Gastrocnemius medialis (tissue), 4 donors: ENCODE data around the gene CITED4. TPM values are rescaled to one million over a fixed set of nuclear protein-coding genes. Genes with fewer than 3 reads are reported as not detected.

Experiments used
- ATAC-seq, 2 donors: fragments of 150-250 bp; one replicate each; pipeline ENCODE4 v1.9.1; 2016
- DNase-seq, 2 donors: peaks; one replicate each; pipeline ENCODE4 v3.0.0-alpha.2; 2019
- H3K27ac ChIP-seq, 4 donors: fragments of 200-600 bp; sonication (generic); 1 replicate in 1 of 4; 2 replicates in 3 of 4; pipeline ENCODE4 v1.5.1; 2016 to 2018; ENCODE audit warnings: mild to moderate bottlenecking in 2 of 4, moderate library complexity in 1 of 4
- H3K27me3 ChIP-seq, 3 donors: fragments of 200-600 bp; sonication (generic) in 2 of 3; 1 replicate in 1 of 3; 2 replicates in 2 of 3; pipeline versions ENCODE4 v1.5.1 to v1.6.0; 2016 to 2019; ENCODE audit warnings: mild to moderate bottlenecking in 1 of 3, moderate library complexity in 1 of 3
- H3K36me3 ChIP-seq, 2 donors: fragments of 200-600 bp; sonication (generic) in 1 of 2; one replicate each; pipeline ENCODE4 v1.5.1; 2017 to 2018
- H3K4me1 ChIP-seq, 2 donors: fragments of 200-600 bp; sonication (generic) in 1 of 2; one replicate each; pipeline ENCODE4 v1.5.1; 2016 to 2017; ENCODE audit warnings: mild to moderate bottlenecking in 2 of 2
- H3K4me3 ChIP-seq, 4 donors: fragments of 200-600 bp; sonication (generic) in 3 of 4; 1 replicate in 1 of 4; 2 replicates in 3 of 4; pipeline ENCODE4 v1.5.1; 2016 to 2019; ENCODE audit warnings: mild to moderate bottlenecking in 2 of 4
- H3K9me3 ChIP-seq, 3 donors: fragments of 200-600 bp; sonication (generic) in 2 of 3; 1 replicate in 1 of 3; 2 replicates in 2 of 3; pipeline ENCODE4 v1.5.1; 2016 to 2019
- CTCF ChIP-seq, 5 experiments: fragments of 450-650 bp in 3 of 5; fragments of 200-600 bp in 2 of 5; sonication (generic) in 2 of 5; IDR thresholded peaks in 4 of 5; conservative IDR thresholded peaks in 1 of 5; 1 replicate in 4 of 5; 2 replicates in 1 of 5; pipeline ENCODE4 v1.5.1; 2016 to 2019; ENCODE audit warnings: antibody characterized with exemption in 5 of 5, mild to moderate bottlenecking in 3 of 5, moderate library complexity in 3 of 5
- POLR2A ChIP-seq, 2 donors: fragments of 450-650 bp; IDR thresholded peaks; one replicate each; pipeline ENCODE4 v1.6.1; 2017; ENCODE audit warnings: antibody characterized with exemption in 2 of 2, mild to moderate bottlenecking in 2 of 2, moderate library complexity in 2 of 2
- in situ Hi-C, 4 donors: fragments of 200-750 bp; cut with MboI; loops; one replicate each; pipeline versions ENCODE4 v1.15.0 to v1.8.0; 2017; ENCODE audit warnings: low sequenced_read_pairs in 4 of 4
- intact Hi-C: fragments of 100-400 bp; cut with DNase I; formaldehyde crosslinking; loops from one replicate; pipeline ENCODE4 v1.15.1; 2023; ENCODE audit warnings: low total_unique reads
- total RNA-seq, 4 donors: library from RNA; depleted of rRNA; stranded (reverse); fragments of >200 nt; gene quantifications; one replicate each; pipeline versions ENCODE4 v1.1.0 to v1.2.3, GENCODE V29; 2016

CITED4 gene
- total RNA-seq, 4 donors from 2014 or later = 15.9 to 30.8 (median 23.1) TPM

- H3K4me1 ChIP-seq = no peaks in the 10 kb centered on the region
- H3K27ac ChIP-seq = no peak overlapping the region
- no peaks in the 10 kb centered on the region for H3K27me3 ChIP-seq
- no peaks in the 10 kb centered on the region for H3K9me3 ChIP-seq
- in situ Hi-C loops (no loop called here), intact Hi-C loops (no loop called here)
- ATAC-seq (no peak), DNase-seq (no peak)
- no peak overlapping the region for H3K4me3 ChIP-seq
- TF ChIP-seq CTCF (IDR thresholded peaks at IDR 0.05 in 4 of 5, conservative IDR thresholded peaks at IDR 0.05 in 1 of 5) (no peak), POLR2A (IDR thresholded peaks at IDR 0.05) (no peak)
- no peaks in the 10 kb centered on the region for H3K36me3 ChIP-seq
Measured at GRCh38 chr1:40838980-40839942, 22.9 kb downstream of the CITED4 start.

- ATAC-seq (no peak), DNase-seq (no peak)
- TF ChIP-seq POLR2A (IDR thresholded peaks at IDR 0.05) (no peak), CTCF (IDR thresholded peaks at IDR 0.05 in 4 of 5, conservative IDR thresholded peaks at IDR 0.05 in 1 of 5) (no peak)
- intact Hi-C loops (no loop called here), in situ Hi-C loops (no loop called here)
- no peaks in the 10 kb centered on the region for H3K36me3 ChIP-seq
- no peaks in the 10 kb centered on the region for H3K27me3 ChIP-seq
- no peak overlapping the region for H3K4me3 ChIP-seq
- H3K9me3 ChIP-seq = no peaks in the 10 kb centered on the region
- no peak overlapping the region for H3K27ac ChIP-seq
- H3K4me1 ChIP-seq = no peaks in the 10 kb centered on the region
Measured at GRCh38 chr1:40838045-40838979, 23.9 kb downstream of the CITED4 start.

GRCh38 chr1:40837601-40838000, 24.6 kb downstream of the CITED4 start:
- intact Hi-C loops = no loop called here
- Histone ChIP-seq H3K9me3 (no peaks in the 10 kb centered on the region), H3K27ac (no peak overlapping the region), H3K27me3 (no peaks in the 10 kb centered on the region), H3K4me3 (no peak overlapping the region), H3K4me1 (no peaks in the 10 kb centered on the region), H3K36me3 (no peaks in the 10 kb centered on the region)
- DNase-seq (no peak), ATAC-seq (no peak)
- in situ Hi-C loops = no loop called here
- TF ChIP-seq CTCF (IDR thresholded peaks at IDR 0.05 in 4 of 5, conservative IDR thresholded peaks at IDR 0.05 in 1 of 5) = no peak
- TF ChIP-seq POLR2A (IDR thresholded peaks at IDR 0.05) = no peak

- no peak for ATAC-seq
Measured at GRCh38 chr1:40836283-40836682, 25.9 kb downstream of the CITED4 start.

More at GRCh38 chr1:40836283-40836682, 25.9 kb downstream of the CITED4 start:
- intact Hi-C loops = no loop called here
- H3K4me1 ChIP-seq = no peaks in the 10 kb centered on the region
- no peaks in the 10 kb centered on the region for H3K27me3 ChIP-seq
- H3K27ac ChIP-seq = no peak overlapping the region
- H3K4me3 ChIP-seq = no peak overlapping the region
- DNase-seq = no peak
- no peaks in the 10 kb centered on the region for H3K9me3 ChIP-seq
- no peak for TF ChIP-seq POLR2A (IDR thresholded peaks at IDR 0.05)
- no peak for TF ChIP-seq CTCF (IDR thresholded peaks at IDR 0.05 in 4 of 5, conservative IDR thresholded peaks at IDR 0.05 in 1 of 5)
- no peaks in the 10 kb centered on the region for H3K36me3 ChIP-seq
- in situ Hi-C loops = no loop called here
